ENCODE measurements around the gene CYP4F11. TPM values are rescaled to one million over a fixed set of nuclear protein-coding genes. Genes with fewer than 3 reads are reported as not detected.

The CYP4F11 gene
- total and polyA plus RNA-seq, 2 experiments from 2014 or later, result not detected

DNA sequence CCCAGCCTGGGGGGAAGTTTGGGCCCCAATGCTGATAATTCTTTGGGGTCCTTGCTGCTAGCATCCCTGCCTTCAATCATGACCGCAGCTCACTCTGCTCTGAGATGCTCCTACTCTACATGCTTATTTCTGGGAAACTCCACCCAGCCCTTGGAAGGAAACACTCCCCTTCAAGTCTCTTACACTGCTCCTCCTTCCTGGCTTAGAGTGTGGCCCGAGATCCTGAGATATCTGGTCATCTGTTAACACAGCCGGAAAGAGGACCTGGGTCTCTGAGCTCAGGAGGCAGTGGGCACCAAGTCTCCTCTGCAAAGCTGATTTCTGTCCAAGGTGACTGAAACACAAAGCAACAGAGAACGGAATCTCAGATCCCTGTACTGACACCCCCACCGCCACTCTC, 69.5 kb downstream of the CYP4F11 start:
- Histone ChIP-seq H3K27ac (ENCODE audit: low read depth) (no peak overlapping the region), H3K27me3 (ENCODE audit: insufficient read depth) (no peaks in the 10 kb centered on the region), H3K9me2 (ENCODE audit: insufficient read depth) (no peaks in the 10 kb centered on the region), H3K4me2 (no peak overlapping the region), H4K20me1 (replicated peaks; ENCODE audit: insufficient read depth) (no peaks in the 10 kb centered on the region), H3F3A (replicated peaks; ENCODE audit: low read depth) (no peaks in the 10 kb centered on the region), H3K79me2 (replicated peaks; ENCODE audit: insufficient read depth) (no peaks in the 10 kb centered on the region), H3K4me3 (no peak overlapping the region), H2AFZ (no peak overlapping the region), H3K36me3 (ENCODE audit: insufficient read depth) (no peaks in the 10 kb centered on the region; the same call in 1 of the 2 replicates), H3K4me1 (ENCODE audit: insufficient read depth) (no peaks in the 10 kb centered on the region)
- TF ChIP-seq EZH2phosphoT487 (IDR thresholded peaks at IDR 0.05; ENCODE audit: unreplicated experiment), result no peak
- no peak for TF ChIP-seq STAT1 (IDR thresholded peaks at IDR 0.05; ENCODE audit: unreplicated experiment)
- no peak for TF ChIP-seq ZNF331 (CRISPR knock-in tag; IDR thresholded peaks at IDR 0.05; ENCODE audit: low read depth)
- TF ChIP-seq, protein P1, sequence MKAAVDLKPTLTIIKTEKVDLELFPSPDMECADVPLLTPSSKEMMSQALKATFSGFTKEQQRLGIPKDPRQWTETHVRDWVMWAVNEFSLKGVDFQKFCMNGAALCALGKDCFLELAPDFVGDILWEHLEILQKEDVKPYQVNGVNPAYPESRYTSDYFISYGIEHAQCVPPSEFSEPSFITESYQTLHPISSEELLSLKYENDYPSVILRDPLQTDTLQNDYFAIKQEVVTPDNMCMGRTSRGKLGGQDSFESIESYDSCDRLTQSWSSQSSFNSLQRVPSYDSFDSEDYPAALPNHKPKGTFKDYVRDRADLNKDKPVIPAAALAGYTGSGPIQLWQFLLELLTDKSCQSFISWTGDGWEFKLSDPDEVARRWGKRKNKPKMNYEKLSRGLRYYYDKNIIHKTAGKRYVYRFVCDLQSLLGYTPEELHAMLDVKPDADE (IDR thresholded peaks at IDR 0.05), result no peak
- no peak for TF ChIP-seq JUNB (IDR thresholded peaks at IDR 0.05; ENCODE audit: unreplicated experiment)
- TF ChIP-seq CREB1 (CRISPR knock-in tag; IDR thresholded peaks at IDR 0.05; ENCODE audit: low read depth), result no peak
- TF ChIP-seq POLR2AphosphoS5 (IDR thresholded peaks at IDR 0.05; ENCODE audit: low read depth), result no peak
- TF ChIP-seq EZH2 (IDR thresholded peaks at IDR 0.05; ENCODE audit: low read depth, unreplicated experiment), result no peak
- TF ChIP-seq, protein P2, sequence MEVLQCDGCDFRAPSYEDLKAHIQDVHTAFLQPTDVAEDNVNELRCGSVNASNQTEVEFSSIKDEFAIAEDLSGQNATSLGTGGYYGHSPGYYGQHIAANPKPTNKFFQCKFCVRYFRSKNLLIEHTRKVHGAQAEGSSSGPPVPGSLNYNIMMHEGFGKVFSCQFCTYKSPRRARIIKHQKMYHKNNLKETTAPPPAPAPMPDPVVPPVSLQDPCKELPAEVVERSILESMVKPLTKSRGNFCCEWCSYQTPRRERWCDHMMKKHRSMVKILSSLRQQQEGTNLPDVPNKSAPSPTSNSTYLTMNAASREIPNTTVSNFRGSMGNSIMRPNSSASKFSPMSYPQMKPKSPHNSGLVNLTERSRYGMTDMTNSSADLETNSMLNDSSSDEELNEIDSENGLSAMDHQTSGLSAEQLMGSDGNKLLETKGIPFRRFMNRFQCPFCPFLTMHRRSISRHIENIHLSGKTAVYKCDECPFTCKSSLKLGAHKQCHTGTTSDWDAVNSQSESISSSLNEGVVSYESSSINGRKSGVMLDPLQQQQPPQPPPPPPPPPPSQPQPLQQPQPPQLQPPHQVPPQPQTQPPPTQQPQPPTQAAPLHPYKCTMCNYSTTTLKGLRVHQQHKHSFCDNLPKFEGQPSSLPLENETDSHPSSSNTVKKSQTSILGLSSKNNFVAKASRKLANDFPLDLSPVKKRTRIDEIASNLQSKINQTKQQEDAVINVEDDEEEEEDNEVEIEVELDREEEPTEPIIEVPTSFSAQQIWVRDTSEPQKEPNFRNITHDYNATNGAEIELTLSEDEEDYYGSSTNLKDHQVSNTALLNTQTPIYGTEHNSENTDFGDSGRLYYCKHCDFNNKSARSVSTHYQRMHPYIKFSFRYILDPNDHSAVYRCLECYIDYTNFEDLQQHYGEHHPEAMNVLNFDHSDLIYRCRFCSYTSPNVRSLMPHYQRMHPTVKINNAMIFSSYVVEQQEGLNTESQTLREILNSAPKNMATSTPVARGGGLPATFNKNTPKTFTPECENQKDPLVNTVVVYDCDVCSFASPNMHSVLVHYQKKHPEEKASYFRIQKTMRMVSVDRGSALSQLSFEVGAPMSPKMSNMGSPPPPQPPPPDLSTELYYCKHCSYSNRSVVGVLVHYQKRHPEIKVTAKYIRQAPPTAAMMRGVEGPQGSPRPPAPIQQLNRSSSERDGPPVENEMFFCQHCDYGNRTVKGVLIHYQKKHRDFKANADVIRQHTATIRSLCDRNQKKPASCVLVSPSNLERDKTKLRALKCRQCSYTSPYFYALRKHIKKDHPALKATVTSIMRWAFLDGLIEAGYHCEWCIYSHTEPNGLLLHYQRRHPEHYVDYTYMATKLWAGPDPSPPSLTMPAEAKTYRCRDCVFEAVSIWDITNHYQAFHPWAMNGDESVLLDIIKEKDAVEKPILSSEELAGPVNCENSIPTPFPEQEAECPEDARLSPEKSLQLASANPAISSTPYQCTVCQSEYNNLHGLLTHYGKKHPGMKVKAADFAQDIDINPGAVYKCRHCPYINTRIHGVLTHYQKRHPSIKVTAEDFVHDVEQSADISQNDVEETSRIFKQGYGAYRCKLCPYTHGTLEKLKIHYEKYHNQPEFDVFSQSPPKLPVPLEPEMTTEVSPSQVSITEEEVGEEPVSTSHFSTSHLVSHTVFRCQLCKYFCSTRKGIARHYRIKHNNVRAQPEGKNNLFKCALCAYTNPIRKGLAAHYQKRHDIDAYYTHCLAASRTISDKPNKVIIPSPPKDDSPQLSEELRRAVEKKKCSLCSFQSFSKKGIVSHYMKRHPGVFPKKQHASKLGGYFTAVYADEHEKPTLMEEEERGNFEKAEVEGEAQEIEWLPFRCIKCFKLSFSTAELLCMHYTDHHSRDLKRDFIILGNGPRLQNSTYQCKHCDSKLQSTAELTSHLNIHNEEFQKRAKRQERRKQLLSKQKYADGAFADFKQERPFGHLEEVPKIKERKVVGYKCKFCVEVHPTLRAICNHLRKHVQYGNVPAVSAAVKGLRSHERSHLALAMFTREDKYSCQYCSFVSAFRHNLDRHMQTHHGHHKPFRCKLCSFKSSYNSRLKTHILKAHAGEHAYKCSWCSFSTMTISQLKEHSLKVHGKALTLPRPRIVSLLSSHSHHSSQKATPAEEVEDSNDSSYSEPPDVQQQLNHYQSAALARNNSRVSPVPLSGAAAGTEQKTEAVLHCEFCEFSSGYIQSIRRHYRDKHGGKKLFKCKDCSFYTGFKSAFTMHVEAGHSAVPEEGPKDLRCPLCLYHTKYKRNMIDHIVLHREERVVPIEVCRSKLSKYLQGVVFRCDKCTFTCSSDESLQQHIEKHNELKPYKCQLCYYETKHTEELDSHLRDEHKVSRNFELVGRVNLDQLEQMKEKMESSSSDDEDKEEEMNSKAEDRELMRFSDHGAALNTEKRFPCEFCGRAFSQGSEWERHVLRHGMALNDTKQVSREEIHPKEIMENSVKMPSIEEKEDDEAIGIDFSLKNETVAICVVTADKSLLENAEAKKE (CRISPR knock-in tag; IDR thresholded peaks at IDR 0.05), result no peak
- TF ChIP-seq, protein P3, sequence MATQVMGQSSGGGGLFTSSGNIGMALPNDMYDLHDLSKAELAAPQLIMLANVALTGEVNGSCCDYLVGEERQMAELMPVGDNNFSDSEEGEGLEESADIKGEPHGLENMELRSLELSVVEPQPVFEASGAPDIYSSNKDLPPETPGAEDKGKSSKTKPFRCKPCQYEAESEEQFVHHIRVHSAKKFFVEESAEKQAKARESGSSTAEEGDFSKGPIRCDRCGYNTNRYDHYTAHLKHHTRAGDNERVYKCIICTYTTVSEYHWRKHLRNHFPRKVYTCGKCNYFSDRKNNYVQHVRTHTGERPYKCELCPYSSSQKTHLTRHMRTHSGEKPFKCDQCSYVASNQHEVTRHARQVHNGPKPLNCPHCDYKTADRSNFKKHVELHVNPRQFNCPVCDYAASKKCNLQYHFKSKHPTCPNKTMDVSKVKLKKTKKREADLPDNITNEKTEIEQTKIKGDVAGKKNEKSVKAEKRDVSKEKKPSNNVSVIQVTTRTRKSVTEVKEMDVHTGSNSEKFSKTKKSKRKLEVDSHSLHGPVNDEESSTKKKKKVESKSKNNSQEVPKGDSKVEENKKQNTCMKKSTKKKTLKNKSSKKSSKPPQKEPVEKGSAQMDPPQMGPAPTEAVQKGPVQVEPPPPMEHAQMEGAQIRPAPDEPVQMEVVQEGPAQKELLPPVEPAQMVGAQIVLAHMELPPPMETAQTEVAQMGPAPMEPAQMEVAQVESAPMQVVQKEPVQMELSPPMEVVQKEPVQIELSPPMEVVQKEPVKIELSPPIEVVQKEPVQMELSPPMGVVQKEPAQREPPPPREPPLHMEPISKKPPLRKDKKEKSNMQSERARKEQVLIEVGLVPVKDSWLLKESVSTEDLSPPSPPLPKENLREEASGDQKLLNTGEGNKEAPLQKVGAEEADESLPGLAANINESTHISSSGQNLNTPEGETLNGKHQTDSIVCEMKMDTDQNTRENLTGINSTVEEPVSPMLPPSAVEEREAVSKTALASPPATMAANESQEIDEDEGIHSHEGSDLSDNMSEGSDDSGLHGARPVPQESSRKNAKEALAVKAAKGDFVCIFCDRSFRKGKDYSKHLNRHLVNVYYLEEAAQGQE (IDR thresholded peaks at IDR 0.05; ENCODE audit: unreplicated experiment), result no peak
- TF ChIP-seq ZNF114 (CRISPR knock-in tag; IDR thresholded peaks at IDR 0.05), result no peak
- no peak for TF ChIP-seq NANOG (IDR thresholded peaks at IDR 0.05; ENCODE audit: borderline replicate concordance)
- TF ChIP-seq, protein P4, sequence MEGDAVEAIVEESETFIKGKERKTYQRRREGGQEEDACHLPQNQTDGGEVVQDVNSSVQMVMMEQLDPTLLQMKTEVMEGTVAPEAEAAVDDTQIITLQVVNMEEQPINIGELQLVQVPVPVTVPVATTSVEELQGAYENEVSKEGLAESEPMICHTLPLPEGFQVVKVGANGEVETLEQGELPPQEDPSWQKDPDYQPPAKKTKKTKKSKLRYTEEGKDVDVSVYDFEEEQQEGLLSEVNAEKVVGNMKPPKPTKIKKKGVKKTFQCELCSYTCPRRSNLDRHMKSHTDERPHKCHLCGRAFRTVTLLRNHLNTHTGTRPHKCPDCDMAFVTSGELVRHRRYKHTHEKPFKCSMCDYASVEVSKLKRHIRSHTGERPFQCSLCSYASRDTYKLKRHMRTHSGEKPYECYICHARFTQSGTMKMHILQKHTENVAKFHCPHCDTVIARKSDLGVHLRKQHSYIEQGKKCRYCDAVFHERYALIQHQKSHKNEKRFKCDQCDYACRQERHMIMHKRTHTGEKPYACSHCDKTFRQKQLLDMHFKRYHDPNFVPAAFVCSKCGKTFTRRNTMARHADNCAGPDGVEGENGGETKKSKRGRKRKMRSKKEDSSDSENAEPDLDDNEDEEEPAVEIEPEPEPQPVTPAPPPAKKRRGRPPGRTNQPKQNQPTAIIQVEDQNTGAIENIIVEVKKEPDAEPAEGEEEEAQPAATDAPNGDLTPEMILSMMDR (conservative IDR thresholded peaks at IDR 0.05; ENCODE audit: low read depth in 2 of 2), result no peak
- Mint-ChIP-seq H3K27ac (no peak overlapping the region), H3K4me3 (no peak overlapping the region), H3K9me3 (peaks cover 94% of the 10 kb centered on the region), H3K36me3 (ENCODE audit: low read depth) (peaks cover 47% of the 10 kb centered on the region), H3K4me1 (no peaks in the 10 kb centered on the region), H3K27me3 (ENCODE audit: insufficient read depth, low read depth, poor library complexity) (peaks cover 8% of the 10 kb centered on the region)
- DNase-seq (ENCODE audit: low spot score) (no peak), ATAC-seq (no peak)

Data from GM23338 (cell line).